Frontal cortex (tissue), 4 donors: ENCODE measurements around the gene UCK1. TPM values are rescaled to one million over a fixed set of nuclear protein-coding genes. Genes with fewer than 3 reads are reported as not detected.
"Not testable (repeated sequence)": the region's sequence is repeated elsewhere in the genome, so short reads cannot be mapped to it uniquely, and the experiment has no call there.

Experiments
- DNase-seq, 2 donors: peaks; one replicate each; pipeline ENCODE4 v3.0.0; 2012; ENCODE audit warnings: low spot score in 2 of 2
- FAIRE-seq: peaks from 2 replicates; lab custom pipeline; 2012; peaks lifted over from hg19 to GRCh38; lab: Jason Lieb, UNC
- total RNA-seq: library from RNA; depleted of rRNA; stranded (reverse); fragments of >200 nt; gene quantifications from one replicate; pipeline ENCODE4 v1.2.3, GENCODE V29; 2014
- donor health status: control.
- donor health status: control.
- donor health status: control.

Gene UCK1
- total RNA-seq, 1 donor from 2014 or later: 15.5 TPM

DNA sequence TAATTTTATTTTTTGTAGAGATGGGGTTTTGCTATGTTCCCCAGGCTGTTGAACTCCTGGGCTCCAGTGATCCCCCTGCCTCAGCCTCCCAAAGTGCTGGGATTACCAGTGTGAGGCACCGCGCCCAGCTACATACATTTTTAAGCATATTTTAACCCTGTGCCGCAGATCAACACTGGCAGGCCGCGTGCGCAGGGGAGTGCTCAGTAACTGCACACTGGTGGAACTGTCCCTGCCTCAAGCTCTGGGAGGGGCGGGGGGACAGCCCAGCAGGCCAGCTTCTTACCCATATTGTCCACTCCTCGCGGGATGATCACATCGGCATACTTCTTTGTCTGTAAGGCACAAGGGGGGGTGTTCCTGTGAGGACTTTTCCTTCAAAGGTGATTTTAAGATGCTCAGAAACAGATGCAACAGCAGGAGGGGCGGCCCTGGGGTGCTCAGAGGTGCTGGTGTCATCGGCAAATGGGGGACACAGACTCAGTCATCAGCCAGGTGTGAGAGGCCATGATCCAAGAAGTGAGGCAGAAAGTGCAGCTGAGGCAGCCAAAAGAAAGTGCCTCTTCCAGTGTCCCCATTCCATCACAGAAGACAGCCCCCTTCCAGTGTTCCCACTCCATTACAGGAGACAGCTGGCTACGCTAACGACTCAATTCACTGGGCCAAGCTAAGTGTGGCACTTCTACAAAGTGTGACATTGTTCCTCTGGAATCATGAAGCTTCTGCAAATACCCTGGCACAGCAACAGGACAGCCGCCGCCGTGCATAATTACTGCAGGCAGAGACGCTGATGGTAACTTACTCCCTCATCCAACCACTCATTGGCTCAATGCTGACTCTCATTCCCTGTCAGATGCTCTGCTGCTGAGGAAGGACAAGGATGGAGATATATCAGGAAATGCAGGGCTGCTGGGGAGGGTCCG lies 5.2 kb downstream of the UCK1 start:
- no peak for FAIRE-seq
- DNase-seq: peak in 1 of 2 donors; percentile 68

DNA sequence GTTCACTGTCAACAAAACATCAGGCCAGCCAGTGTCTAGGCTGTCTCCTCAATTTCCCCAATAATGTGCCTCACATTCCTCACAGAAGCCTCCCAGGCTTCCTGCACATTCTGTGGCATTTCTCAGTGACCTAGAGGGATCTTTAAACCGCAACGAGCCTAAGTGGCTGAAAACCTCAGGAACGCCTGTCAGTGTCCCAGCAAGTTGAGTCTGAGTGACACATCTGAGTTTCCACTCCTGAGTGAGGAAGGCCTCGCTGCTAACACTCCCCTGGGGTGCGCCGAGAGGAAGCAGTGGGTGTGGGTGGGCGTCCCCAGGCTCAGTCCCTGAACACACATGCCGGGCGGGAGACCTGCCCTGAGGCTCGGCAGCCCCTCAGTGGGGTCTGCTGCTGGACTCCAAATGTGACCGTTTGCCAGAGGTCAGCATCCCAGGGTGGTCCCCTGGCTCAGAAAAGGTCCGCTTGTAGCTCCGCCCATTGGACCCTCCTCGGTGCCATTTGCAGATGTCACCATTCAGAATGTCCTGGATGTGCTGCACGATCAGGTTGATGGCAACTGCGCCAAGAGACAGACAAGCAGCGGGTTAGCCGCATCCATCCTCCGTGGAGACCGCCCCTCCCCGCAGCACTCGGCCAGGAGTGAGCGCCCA lies 6.3 kb downstream of the UCK1 start:
- DNase-seq (no peak), FAIRE-seq (no peak)

DNA sequence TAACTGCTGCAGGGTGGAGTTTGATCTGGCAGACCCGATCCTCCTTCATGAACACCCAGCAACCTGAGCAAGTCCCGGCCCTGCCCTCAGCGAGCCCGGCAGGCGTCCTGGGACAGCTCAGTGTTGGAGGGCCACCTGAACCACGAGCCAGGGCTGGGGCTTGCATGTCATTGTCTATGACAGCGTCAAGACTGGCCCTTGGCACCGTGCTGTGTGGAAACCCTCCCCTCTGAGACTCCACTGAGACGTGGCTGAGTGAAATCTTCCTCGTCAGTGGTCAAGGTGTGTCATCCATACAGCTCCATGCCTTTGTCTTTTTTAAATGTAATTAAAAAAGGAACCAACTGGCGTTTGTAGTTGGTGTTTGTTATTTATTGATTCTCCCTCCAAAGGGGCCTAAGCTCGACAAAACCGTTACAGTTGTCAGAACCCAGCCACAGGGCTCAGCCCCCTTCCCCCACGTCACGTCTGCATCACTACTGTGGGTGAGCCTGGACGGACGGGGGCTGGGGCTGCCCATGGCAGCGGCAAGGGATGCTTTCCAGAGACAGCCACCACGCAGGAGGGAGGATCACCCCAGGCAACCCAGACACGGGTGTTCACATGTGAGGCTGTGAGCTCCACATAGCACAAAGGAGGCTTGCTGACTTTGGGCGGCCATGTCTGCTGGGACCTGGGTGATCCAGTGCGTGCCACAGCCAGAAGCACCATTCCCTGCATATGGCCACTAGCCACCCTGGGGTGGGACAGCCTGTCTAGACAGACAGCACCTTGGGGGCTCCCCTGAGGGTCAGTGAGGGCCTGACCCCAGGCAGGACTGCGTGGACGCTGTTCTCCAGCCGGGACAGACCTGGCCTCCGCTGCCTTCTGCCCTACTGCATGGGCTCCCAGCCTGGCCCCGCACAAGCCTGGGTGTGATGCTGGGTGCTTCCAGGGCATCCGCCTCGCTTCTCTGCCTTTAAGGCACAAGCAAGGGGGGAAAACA lies 7.3 kb downstream of the UCK1 start:
- FAIRE-seq: no peak
- no peak for DNase-seq

DNA sequence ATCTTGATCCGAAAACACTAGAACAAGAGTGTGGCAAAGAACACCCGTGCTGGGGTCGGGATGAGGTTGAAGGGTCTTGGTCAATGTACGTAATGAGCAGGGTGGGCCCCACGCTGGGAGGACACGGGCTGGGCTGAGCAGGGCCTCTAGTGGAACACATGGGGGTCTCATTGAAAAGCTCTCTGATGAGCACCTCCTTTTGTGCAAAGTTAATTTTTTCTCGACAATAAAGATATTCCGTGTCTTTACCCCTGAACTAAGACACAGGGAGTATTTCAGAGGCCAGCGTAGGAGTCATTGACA lies 8.0 kb downstream of the UCK1 start:
- DNase-seq (no peak), FAIRE-seq (no peak)

DNA sequence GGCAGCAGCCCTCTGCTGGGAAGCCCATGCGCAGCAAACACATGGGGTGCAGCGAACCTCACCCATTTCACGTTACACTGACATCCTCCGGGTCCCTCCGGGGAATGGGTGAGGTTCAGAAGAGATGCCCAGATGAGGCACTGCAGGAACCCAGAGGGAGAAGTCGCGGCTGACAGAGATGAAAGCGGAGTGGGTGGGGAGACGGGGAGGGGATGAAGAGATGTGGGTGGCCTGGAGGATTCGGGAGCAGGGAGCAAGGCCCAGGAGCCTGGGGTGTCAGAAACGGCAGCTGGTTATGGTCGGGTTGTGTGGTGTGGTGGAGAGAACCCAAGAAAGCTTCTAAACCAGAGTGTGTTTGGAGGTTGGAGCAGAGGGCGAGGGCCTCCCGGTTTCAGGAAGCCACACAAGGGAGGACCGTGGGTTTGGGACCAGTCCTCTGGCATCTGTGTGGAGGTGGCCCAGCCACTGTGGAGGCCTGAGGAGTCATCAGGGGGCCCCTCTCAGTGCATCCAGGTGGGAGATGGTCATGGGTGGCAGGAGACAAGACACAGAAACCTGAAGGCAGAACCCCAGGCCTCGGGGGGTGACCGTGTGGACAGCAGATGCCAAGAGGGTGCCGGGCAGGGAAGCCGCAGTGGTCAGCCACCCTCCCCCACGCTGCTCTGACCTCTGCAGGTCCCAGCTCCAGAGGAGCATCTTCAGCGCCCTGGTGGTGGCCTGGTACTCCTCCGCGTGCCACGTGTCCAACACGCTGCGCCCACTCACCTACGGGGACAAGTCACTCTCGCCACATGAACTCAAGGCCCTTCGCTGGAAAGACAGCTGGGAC lies 8.6 kb downstream of the UCK1 start:
- DNase-seq (no peak), FAIRE-seq (no peak)

DNA sequence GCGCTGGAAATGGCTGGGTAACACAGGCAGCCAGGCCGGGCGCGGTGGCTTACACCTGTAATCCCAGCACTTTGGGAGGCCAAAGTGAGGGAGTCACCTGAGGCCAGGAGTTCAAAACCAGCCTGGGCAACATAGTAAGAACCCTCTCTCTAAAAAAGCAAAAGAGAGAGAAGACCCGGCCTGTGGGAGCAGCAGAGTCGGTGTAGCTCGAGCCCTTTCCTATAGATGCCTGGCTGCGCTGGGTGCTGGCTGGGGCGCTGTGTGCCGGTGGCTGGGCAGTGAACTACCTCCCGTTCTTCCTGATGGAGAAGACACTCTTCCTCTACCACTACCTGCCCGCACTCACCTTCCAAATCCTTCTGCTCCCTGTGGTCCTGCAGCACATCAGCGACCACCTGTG lies 9.2 kb downstream of the UCK1 start:
- no peak for DNase-seq
- no peak for FAIRE-seq

DNA sequence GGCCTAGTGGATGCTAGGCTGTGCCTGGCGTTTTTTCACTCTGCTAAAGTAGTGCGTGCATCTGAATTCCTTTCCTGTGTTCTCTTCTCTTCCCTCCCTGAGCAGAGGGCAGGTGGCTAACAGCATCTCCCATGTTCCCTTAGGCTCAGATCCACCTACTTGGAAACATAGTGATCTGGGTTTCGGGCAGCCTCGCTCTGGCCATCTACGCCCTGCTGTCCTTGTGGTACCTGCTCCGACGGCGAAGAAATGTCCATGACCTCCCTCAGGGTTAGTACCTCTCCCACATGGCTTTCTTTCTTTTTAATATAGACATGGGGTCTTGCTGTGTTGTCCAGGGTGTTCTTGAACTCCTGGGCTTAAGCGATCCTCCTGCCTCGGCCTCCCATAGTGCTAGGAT lies 9.9 kb downstream of the UCK1 start:
- no peak for DNase-seq
- no peak for FAIRE-seq

DNA sequence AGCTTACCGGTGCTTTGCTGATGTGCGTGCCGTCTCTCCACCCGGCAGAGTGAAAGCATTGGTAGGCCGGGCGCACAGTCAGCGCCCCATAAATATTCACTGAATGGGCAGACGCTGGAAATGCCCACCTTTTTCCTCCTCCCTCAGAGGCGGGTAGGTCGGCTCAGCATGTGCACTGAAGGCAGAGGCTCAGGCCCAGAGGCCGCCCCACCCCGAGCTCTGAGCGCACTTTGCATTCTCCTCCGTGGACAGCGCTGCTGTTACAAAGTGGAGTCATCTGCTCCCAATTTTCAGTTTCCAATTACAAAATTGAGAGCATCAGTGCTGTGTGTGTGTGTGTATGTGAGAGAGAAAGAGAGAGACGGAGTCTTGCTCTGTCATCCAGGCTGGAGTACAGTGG lies 10.6 kb downstream of the UCK1 start:
- FAIRE-seq: no peak
- DNase-seq: no peak

DNA sequence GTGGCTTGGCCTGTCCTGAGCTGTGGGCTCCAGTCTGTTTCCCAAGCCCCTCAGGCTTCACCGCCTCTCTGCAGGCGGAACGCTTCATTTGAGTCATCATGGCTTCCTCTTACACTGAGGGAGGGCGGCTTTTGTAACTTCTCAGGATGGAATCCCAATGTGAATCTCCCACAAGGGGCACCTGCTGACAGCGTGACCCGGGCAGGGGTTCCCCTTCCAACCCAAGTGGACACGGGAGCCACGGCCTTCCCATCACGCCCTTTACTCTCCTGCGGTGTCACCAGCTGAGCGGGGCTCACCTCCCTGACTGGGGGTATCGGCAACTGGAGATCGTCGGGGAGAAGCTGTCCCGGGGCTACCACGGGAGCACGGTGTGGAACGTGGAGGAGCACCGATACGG lies 12.5 kb downstream of the UCK1 start:
- no peak for DNase-seq
- no peak for FAIRE-seq

DNA sequence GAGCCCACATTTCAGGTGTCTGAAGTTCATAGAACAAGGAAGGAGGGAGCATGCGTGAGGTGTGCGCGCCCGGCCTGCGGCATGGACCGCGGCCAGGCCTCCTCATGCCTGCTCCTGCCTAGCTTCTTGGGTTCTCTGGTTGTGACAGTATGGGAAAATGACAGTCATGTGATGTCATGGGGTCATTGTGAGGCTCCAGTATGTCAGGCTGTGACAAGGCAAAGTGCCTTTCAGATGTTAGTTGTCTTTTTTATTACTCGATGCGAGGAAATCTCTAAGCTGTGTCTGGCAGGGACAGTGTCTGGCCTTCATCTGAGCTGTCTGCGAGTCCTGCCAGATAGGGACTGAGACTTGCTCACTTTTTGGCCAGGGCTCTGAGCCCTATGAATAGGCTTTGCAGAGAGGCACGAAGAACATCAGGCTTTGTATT lies 13.3 kb downstream of the UCK1 start:
- no peak for FAIRE-seq
- DNase-seq: peak; percentile 54 to 61

DNA sequence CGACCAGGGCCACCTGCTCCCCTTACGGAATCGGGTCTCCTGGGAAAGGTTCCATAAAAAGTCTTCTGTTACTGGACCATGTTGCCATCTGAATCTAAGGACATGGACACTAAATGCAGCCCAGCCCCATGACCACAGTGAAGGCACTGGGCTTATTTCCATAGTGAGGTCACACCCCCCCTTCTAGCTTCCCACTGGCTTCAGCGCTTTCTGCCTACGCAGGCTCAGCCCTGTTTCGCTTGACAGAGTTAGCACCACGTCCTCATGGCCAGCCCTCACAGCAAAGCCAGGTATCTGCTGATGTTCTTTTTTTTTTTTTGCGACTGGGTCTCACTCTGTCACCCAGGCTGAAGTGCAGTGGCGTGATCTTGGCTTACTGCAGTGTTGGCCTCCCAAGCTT lies 14.1 kb downstream of the UCK1 start:
- no peak for DNase-seq
- no peak for FAIRE-seq

DNA sequence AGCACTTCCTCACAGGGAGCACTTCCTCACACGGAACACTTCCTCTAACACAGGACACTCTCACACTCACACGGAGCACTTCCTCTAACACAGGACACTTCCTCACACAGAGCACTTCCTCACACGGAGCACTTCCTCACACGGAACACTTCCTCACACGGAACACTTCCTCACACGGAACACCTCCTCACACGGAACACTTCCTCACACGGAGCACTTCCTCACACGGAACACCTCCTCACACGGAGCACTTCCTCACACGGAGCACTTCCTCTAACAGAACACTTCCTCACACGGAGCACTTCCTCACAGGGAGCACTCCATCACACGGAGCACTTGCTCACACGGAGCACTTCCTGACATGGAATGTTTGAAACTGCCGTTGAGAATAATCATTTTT lies 15.0 kb downstream of the UCK1 start:
- no peak for DNase-seq
- FAIRE-seq: no peak

DNA sequence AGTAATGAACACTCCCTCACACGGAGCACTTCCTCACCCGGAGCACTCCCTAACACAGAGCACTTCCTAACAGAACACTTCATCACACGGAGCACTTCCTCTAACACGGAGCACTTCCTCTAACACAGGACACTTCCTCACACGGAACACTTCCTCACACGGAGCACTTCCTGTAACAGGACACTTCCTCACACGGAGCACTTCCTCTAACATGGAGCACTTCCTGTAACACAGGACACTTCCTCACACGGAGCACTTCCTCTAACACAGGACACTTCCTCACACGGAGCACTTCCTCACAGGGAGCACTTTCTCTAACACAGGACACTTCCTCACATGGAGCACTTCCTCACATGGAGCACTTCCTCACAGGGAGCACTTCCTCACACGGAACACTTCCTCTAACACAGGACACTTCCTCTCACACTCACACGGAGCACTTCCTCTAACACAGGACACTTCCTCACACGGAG lies 15.5 kb downstream of the UCK1 start:
- not testable (repeated sequence) for DNase-seq, FAIRE-seq

DNA sequence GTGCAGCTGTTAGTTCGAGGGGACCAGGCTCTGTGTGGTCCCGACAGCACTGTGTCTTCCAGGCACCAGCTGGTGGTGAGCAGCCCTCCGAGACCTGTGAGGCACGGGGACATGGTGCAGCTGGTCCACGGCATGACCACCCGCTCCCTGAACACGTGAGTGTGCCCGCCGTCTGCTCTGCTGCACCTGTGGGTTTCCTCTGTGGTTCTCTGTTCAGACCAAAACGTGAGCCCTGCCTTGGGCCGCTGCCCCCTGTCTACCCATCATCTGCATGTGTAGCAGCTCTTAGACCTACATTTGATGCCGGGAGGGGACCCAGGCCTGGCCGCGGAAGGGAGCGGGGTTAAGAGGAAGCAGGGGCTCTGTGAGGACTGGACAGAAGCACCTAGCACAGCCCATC lies 17.9 kb downstream of the UCK1 start:
- no peak for FAIRE-seq
- DNase-seq: no peak

DNA sequence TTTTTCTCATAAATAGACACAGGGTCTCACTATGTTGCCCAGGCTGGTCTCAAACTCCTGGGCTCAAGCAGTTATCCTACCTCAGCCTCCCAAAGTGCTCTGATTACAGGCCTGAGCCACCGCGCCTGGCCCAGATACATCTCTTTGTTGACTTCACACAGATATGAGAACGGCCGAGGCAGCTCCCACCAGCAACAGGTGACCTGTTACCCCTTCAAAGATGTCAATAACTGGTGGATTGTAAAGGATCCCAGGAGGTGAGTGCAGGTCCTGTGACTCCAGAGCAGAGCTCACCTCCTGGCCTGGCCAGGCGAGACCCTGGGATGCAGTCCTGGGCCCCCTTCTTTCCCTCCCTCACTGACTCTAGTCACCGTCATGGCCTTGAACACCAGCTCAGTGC lies 19.2 kb downstream of the UCK1 start:
- FAIRE-seq (no peak), DNase-seq (no peak)

DNA sequence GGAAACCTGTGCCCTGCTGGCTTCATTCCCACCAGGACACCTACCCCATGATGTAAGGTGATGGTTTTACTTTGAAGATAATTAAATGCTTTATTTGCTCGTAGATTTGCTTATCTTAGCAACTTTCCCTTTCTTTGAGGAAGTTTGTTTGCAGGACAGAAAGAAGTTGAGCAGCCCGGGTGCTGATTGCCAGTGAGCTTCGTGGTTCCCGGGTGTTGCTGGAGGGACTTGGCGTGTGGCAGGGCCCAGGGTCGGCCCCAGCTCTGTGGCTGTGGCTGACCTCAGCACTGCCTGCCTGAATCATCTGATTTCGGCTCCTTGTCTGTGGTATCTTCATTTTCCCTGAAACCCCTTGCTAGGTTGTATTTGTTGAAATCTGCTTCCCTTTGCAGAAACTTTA lies 19.6 kb downstream of the UCK1 start:
- no peak for FAIRE-seq
- no peak for DNase-seq

DNA sequence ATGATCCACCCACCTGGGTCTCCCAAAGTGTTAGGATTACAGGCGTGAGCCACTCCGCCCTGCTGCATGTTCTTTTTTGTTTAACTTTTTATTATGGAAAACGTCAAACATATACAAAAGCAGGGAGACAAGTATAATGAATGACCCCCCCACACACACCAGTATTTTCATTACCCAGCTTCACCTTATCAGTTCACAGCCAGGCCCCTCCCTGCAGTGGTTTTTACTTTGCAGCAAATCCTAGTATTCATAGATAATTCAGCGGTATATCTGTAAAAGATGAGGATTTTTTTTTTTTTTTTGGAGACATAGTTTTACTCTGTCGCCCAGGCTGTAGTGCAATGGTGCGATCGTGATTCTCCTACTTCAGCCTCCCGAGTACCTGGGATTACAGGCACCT lies 26.1 kb downstream of the UCK1 start:
- DNase-seq: no peak
- no peak for FAIRE-seq

DNA sequence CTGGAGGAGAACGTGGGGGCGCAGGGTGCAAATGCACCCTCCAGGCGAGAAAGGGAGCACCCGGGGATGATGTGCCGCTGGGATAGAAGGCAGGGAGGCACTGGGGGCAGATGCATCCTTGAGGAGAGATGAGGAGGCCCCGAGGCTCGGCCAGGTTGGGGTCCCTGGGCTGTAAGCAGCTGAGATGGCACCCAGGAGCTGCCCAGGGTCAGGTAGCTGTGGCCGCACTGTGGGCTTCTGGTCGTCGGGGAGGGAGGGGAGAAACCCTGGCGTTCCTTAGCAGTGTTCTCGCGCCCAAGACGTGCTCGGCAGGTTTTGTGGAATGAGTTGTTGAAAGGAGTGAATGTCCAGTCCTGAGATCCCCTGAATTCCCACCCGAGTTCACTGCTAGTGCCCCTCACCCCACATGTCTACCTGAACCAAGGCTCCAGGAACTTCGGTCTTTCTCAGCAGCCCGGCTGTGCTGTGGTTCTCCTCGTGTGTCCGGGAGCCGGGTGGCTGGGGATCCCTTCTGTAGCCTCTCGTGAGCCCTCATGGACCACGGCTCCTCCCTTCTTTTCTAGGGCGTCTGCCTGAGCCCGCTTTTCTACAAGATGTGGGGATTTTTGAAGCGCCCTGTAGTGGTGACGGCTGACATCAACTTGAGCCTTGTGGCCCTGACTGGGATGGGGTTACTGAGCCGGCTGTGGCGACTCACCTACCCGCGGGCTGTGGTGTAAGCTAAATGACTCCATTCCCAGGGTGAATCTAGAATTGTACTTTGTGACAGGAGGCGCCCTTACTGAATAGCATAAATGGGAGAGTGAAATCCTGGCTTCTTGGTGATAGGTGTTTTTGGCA lies 27.2 kb downstream of the UCK1 start:
- FAIRE-seq (no peak), DNase-seq (no peak)
